Measurements from ENCODE around the gene NPHS2. TPM values are rescaled to one million over a fixed set of nuclear protein-coding genes. Genes with fewer than 3 reads are reported as not detected.
"Not testable (repeated sequence)": the region's sequence is repeated elsewhere in the genome, so short reads cannot be mapped to it uniquely, and the experiment has no call there.

NPHS2 gene
- total RNA-seq, 1 experiment from 2014 or later, result not detected

DNA sequence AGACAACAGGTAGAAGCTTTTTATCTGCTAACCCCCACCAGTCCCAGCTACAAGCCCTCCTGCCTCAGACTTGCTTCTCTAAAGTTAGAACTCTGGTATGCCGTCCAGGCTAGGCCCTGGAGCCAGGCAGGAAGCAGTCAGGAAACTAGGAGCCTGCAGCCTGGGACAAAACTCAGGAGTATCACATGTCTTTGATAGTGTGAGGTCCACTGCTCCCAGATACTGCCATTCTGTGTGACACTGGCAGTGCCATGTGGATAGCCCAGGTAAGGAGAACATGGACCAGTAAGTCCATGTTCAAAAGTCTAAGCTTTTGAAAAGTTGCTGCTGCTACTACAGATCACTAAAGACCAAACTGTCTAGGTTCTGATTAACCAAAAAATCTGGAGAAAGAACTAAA, 45.4 kb downstream of the NPHS2 start:
- Histone ChIP-seq H2AFZ (no peak overlapping the region), H3K79me2 (ENCODE audit: low read depth) (no peaks in the 10 kb centered on the region), H3K4me2 (no peak overlapping the region), H3K27ac (no peak overlapping the region), H3K4me1 (replicated peaks; ENCODE audit: insufficient read depth) (no peaks in the 10 kb centered on the region), H3K36me3 (ENCODE audit: low read depth) (no peaks in the 10 kb centered on the region), H3K27me3 (ENCODE audit: insufficient read depth, low read depth) (no peaks in the 10 kb centered on the region), H4K20me1 (ENCODE audit: insufficient read depth) (no peaks in the 10 kb centered on the region), H3K4me3 (no peak overlapping the region), H3F3A (ENCODE audit: insufficient read depth, low read depth) (no peaks in the 10 kb centered on the region), H3K9me3 (ENCODE audit: insufficient read depth, low read depth) (no peaks in the 10 kb centered on the region), H3K9me2 (ENCODE audit: insufficient read depth) (no peaks in the 10 kb centered on the region)
- intact Hi-C loops (cut with micrococcal nuclease; ENCODE audit: unreplicated experiment), result no loop called here
- no TSS peak for BruUV-seq (replicated peaks)
- POLR2A ChIA-PET (ENCODE audit: unreplicated experiment), result no interaction called here
- no peak for DNase-seq
- CTCF ChIA-PET, result no interaction called here
- TF ChIP-seq, protein P1, sequence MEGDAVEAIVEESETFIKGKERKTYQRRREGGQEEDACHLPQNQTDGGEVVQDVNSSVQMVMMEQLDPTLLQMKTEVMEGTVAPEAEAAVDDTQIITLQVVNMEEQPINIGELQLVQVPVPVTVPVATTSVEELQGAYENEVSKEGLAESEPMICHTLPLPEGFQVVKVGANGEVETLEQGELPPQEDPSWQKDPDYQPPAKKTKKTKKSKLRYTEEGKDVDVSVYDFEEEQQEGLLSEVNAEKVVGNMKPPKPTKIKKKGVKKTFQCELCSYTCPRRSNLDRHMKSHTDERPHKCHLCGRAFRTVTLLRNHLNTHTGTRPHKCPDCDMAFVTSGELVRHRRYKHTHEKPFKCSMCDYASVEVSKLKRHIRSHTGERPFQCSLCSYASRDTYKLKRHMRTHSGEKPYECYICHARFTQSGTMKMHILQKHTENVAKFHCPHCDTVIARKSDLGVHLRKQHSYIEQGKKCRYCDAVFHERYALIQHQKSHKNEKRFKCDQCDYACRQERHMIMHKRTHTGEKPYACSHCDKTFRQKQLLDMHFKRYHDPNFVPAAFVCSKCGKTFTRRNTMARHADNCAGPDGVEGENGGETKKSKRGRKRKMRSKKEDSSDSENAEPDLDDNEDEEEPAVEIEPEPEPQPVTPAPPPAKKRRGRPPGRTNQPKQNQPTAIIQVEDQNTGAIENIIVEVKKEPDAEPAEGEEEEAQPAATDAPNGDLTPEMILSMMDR (conservative IDR thresholded peaks at IDR 0.05), result no peak
- no peak for TF ChIP-seq EZH2 (IDR thresholded peaks at IDR 0.05; ENCODE audit: low read depth)

DNA sequence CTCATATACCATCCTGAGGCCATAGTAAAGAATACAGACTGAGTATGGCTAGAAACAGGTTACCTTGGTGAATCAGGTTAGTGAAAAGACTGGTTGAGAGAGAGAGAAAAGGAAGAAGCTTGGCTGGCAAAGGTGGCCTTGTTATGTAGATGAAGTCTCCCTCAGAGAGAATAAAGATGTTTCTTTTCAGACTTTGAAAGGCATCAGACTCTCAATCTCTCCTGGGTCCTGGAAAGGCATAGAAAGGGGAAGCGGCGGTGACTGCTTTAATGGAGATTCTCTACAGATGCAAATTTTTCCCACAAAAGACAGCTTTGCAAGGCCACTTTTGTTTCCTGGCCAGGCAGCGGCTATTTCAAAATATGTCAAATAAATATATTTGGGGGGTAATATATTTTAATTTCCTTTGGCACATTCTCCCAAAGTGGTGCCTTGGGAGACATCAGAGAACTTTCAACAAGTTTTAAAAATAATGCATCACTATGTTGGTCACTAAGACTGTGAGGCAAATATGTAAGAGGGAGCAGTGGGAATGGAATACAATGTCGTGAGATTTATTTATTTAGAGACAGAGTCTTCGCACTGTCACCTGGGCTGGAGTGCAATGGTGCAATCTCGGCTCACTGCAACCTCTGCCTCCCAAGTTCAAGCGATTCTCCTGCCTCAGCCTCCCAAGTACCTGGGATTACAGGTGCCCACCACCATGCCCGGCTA, 46.1 kb downstream of the NPHS2 start:
- H2AFZ ChIP-seq, result no peak overlapping the region
- TF ChIP-seq EZH2 (IDR thresholded peaks at IDR 0.05; ENCODE audit: low read depth), result no peak
- TF ChIP-seq, protein P1 (conservative IDR thresholded peaks at IDR 0.05), result no peak
- H3K27me3 ChIP-seq (ENCODE audit: insufficient read depth, low read depth), result no peaks in the 10 kb centered on the region
- H3K4me3 ChIP-seq, result no peak overlapping the region
- H3F3A ChIP-seq (ENCODE audit: insufficient read depth, low read depth), result no peaks in the 10 kb centered on the region
- POLR2A ChIA-PET (ENCODE audit: unreplicated experiment), result no interaction called here
- H3K36me3 ChIP-seq (ENCODE audit: low read depth), result no peaks in the 10 kb centered on the region
- intact Hi-C loops (cut with micrococcal nuclease; ENCODE audit: unreplicated experiment), result no loop called here
- no peak overlapping the region for H3K4me2 ChIP-seq
- DNase-seq, result no peak
- no peak overlapping the region for H3K27ac ChIP-seq
- H3K9me3 ChIP-seq (ENCODE audit: insufficient read depth, low read depth), result no peaks in the 10 kb centered on the region
- no TSS peak for BruUV-seq (replicated peaks)
- H3K9me2 ChIP-seq (ENCODE audit: insufficient read depth), result no peaks in the 10 kb centered on the region
- CTCF ChIA-PET, result no interaction called here
- H3K4me1 ChIP-seq (replicated peaks; ENCODE audit: insufficient read depth), result no peaks in the 10 kb centered on the region
- no peaks in the 10 kb centered on the region for H3K79me2 ChIP-seq (ENCODE audit: low read depth)
- H4K20me1 ChIP-seq (ENCODE audit: insufficient read depth), result no peaks in the 10 kb centered on the region

DNA sequence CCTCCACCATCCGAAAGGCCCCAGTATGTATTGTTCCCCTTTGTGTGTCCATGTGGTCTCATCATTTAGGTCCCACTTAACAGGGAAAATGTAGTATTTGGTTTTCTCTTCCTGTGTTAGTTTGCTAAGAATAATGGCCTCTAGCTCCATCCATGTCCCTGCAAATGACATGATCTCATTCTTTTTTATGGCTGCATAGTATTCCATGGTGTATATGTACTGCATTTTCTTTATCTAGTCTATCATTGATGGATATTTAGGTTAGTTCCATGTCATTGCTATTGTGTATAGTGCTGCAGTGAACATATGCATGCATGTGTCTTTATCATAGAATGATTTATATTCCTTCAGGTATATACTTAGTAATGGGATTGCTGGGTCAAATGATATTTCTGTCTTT, 57.2 kb downstream of the NPHS2 start:
- H3K27ac ChIP-seq; H3K36me3 ChIP-seq (ENCODE audit: low read depth); H3K4me3 ChIP-seq; DNase-seq; POLR2A ChIA-PET (ENCODE audit: unreplicated experiment); intact Hi-C loops (cut with micrococcal nuclease; ENCODE audit: unreplicated experiment); H3K79me2 ChIP-seq (ENCODE audit: low read depth); H3K9me3 ChIP-seq (ENCODE audit: insufficient read depth, low read depth); H2AFZ ChIP-seq; H3K4me1 ChIP-seq (replicated peaks; ENCODE audit: insufficient read depth); H3K9me2 ChIP-seq (ENCODE audit: insufficient read depth); H3K4me2 ChIP-seq; H4K20me1 ChIP-seq (ENCODE audit: insufficient read depth); H3K27me3 ChIP-seq (ENCODE audit: insufficient read depth, low read depth); CTCF ChIA-PET; H3F3A ChIP-seq (ENCODE audit: insufficient read depth, low read depth): not testable (repeated sequence)
- TSS peak; percentile 19 for BruUV-seq (replicated peaks)
